H1 (cell line): ENCODE data around the gene FSIP1. TPM values are rescaled to one million over a fixed set of nuclear protein-coding genes. Genes with fewer than 3 reads are reported as not detected.

ENCODE experiments used
- CTCF ChIA-PET: fragments of 300-600 bp; sonication (Branson Sonifier 250); formaldehyde crosslinking; loops from one replicate; lab custom pipeline; 2021; ENCODE audit not compliant: partially characterized antibody; lab: Charles Lee
- POLR2A ChIA-PET: fragments of 300-600 bp; sonication (Branson Sonifier 250); formaldehyde crosslinking; loops from one replicate; lab custom pipeline; 2021; ENCODE audit warnings: inconsistent platforms; ENCODE audit not compliant: partially characterized antibody; lab: Charles Lee
- DNase-seq, 2 experiments: peaks; one replicate each; pipeline versions ENCODE4 v3.0.0 to v3.0.0-alpha.2; 2010 to 2022; ENCODE audit warnings: low spot score in 2 of 2, low read depth in 1 of 2, mixed read lengths in 1 of 2
- FAIRE-seq: peaks from 2 replicates; lab custom pipeline; 2011; peaks lifted over from hg19 to GRCh38; lab: Jason Lieb, UNC
- H2AFZ ChIP-seq: 2 replicates; pipeline ENCODE4 v1.8.1; 2012; ENCODE audit warnings: low read length, inconsistent platforms
- H2AK5ac ChIP-seq: 2 replicates; pipeline ENCODE4 v1.6.1; 2013; ENCODE audit warnings: low read depth, low read length
- H2BK120ac ChIP-seq: replicated peaks from 2 replicates; pipeline ENCODE3; 2013; ENCODE audit warnings: low read depth, low read length, inconsistent platforms
- H2BK12ac ChIP-seq: 2 replicates; pipeline ENCODE4 v1.6.1; 2013; ENCODE audit warnings: low read depth, low read length
- H2BK15ac ChIP-seq: 2 replicates; pipeline ENCODE4 v1.6.1; 2013; ENCODE audit warnings: low read length
- H2BK20ac ChIP-seq: 2 replicates; pipeline ENCODE4 v1.6.1; 2013; ENCODE audit warnings: low read length
- H2BK5ac ChIP-seq: 2 replicates; pipeline ENCODE4 v1.6.1; 2013; ENCODE audit warnings: low read depth, low read length
- H3K14ac ChIP-seq: 2 replicates; pipeline ENCODE4 v1.6.1; 2013; ENCODE audit warnings: inconsistent platforms; ENCODE audit not compliant: insufficient read length
- H3K18ac ChIP-seq: 2 replicates; pipeline ENCODE4 v1.6.1; 2013; ENCODE audit warnings: low read length; ENCODE audit errors: extremely low read depth
- H3K23ac ChIP-seq: 2 replicates; pipeline ENCODE4 v1.6.1; 2013; ENCODE audit warnings: inconsistent platforms; ENCODE audit not compliant: insufficient read length
- H3K23me2 ChIP-seq: 2 replicates; pipeline ENCODE4 v1.6.1; 2013; ENCODE audit warnings: low read depth, low read length
- H3K27ac ChIP-seq: 2 replicates; pipeline ENCODE4 v1.6.1; 2011; ENCODE audit warnings: low read depth, low read length, inconsistent platforms
- H3K27me3 ChIP-seq, 4 experiments: replicated peaks in 1 of 4; 1 replicate in 1 of 4; 2 replicates in 3 of 4; pipeline versions ENCODE4 v1.6.1 to v1.8.1; 2011 to 2013; ENCODE audit warnings: low read length in 3 of 4, mild to moderate bottlenecking in 3 of 4, inconsistent platforms in 2 of 4, mixed read lengths in 2 of 4, moderate library complexity in 1 of 4; ENCODE audit not compliant: control insufficient read depth in 3 of 4, insufficient read depth in 3 of 4; ENCODE audit errors: extremely low read depth in 1 of 4
- H3K36me3 ChIP-seq, 4 experiments: 2 replicates each; pipeline versions ENCODE4 v1.6.1 to v1.8.1; 2011 to 2013; ENCODE audit warnings: mild to moderate bottlenecking in 4 of 4, low read length in 3 of 4, moderate library complexity in 2 of 4, control low read depth in 1 of 4, inconsistent platforms in 1 of 4; ENCODE audit not compliant: insufficient read depth in 4 of 4, control insufficient read depth in 2 of 4
- H3K4ac ChIP-seq: replicated peaks from 2 replicates; pipeline ENCODE3; 2013; ENCODE audit warnings: low read length, low read depth, mixed read lengths, inconsistent platforms; ENCODE audit not compliant: insufficient read length
- H3K4me1 ChIP-seq, 4 experiments: replicated peaks in 1 of 4; 1 replicate in 1 of 4; 2 replicates in 3 of 4; pipeline versions ENCODE4 v1.6.1 to v1.8.1; 2011 to 2013; ENCODE audit warnings: low read length in 3 of 4, inconsistent platforms in 2 of 4, mixed read lengths in 1 of 4; ENCODE audit not compliant: insufficient read depth in 4 of 4, control insufficient read depth in 3 of 4
- H3K4me2 ChIP-seq, 2 experiments: 2 replicates each; pipeline versions ENCODE4 v1.6.1 to v1.8.1; 2011 to 2013; ENCODE audit warnings: low read depth in 2 of 2, low read length in 2 of 2, control low read depth in 1 of 2, inconsistent platforms in 1 of 2, mild to moderate bottlenecking in 1 of 2; ENCODE audit not compliant: insufficient read depth in 1 of 2
- H3K4me3 ChIP-seq, 4 experiments: fragments of 200-600, 300-600 bp in 1 of 4; sonication (generic), shearing (Covaris generic), sonication (Bioruptor Twin) in 1 of 4; 2 replicates each; pipeline versions ENCODE4 v1.5.1 to v1.8.1; 2011 to 2016; ENCODE audit warnings: low read length in 4 of 4, low read depth in 3 of 4, control low read depth in 2 of 4, inconsistent platforms in 2 of 4, mild to moderate bottlenecking in 2 of 4, mixed read lengths in 1 of 4, moderate library complexity in 1 of 4; ENCODE audit not compliant: insufficient read depth in 2 of 4; ENCODE audit errors: extremely low read depth in 1 of 4
- H3K56ac ChIP-seq: replicated peaks from 2 replicates; pipeline ENCODE3; 2013; ENCODE audit warnings: low read depth, mild to moderate bottlenecking, mixed read lengths, low read length, inconsistent platforms; ENCODE audit not compliant: insufficient read length
- H3K79me1 ChIP-seq: 2 replicates; pipeline ENCODE4 v1.6.1; 2013; ENCODE audit warnings: low read depth, low read length, control low read depth
- H3K79me2 ChIP-seq, 2 experiments: 2 replicates each; pipeline versions ENCODE4 v1.6.1 to v1.8.1; 2012 to 2013; ENCODE audit warnings: low read length in 2 of 2, mild to moderate bottlenecking in 2 of 2, inconsistent platforms in 1 of 2; ENCODE audit not compliant: insufficient read depth in 2 of 2, control insufficient read depth in 1 of 2
- H3K9ac ChIP-seq, 4 experiments: replicated peaks in 1 of 4; 1 replicate in 1 of 4; 2 replicates in 3 of 4; pipeline versions ENCODE4 v1.6.1 to v1.8.1; 2011 to 2013; ENCODE audit warnings: low read depth in 3 of 4, low read length in 3 of 4, control low read depth in 2 of 4, mild to moderate bottlenecking in 2 of 4, moderate library complexity in 2 of 4, inconsistent platforms in 1 of 4; ENCODE audit errors: extremely low read depth in 1 of 4
- H3K9me3 ChIP-seq, 2 experiments: 2 replicates each; pipeline versions ENCODE4 v1.6.1 to v1.8.1; 2012 to 2013; ENCODE audit warnings: mild to moderate bottlenecking in 2 of 2, moderate library complexity in 2 of 2, control low read depth in 1 of 2, inconsistent platforms in 1 of 2, low read depth in 1 of 2, low read length in 1 of 2, mixed read lengths in 1 of 2; ENCODE audit not compliant: insufficient read depth in 2 of 2
- H4K20me1 ChIP-seq, 2 experiments: replicated peaks in 1 of 2; 2 replicates each; pipeline versions ENCODE3 to v1.8.1; 2011 to 2013; ENCODE audit warnings: inconsistent platforms in 2 of 2, low read length in 2 of 2, mild to moderate bottlenecking in 1 of 2; ENCODE audit not compliant: insufficient read depth in 2 of 2, control insufficient read depth in 1 of 2
- H4K5ac ChIP-seq: 2 replicates; pipeline ENCODE4 v1.6.1; 2013; ENCODE audit warnings: low read length, low read depth, mixed read lengths, inconsistent platforms; ENCODE audit not compliant: insufficient read length
- H4K8ac ChIP-seq: 2 replicates; pipeline ENCODE4 v1.8.0; 2013; ENCODE audit warnings: mild to moderate bottlenecking, moderate library complexity, low read length, inconsistent platforms; ENCODE audit not compliant: insufficient read depth; ENCODE audit errors: extremely low read depth
- H4K91ac ChIP-seq: replicated peaks from 2 replicates; pipeline ENCODE3; 2013; ENCODE audit warnings: low read length, mixed read lengths, inconsistent platforms; ENCODE audit not compliant: insufficient read length
- CBX5 ChIP-seq: fragments of 300-800, 300-1000 bp; sonication (generic); IDR thresholded peaks from 2 replicates; pipeline ENCODE4 v1.7.1; 2016; ENCODE audit warnings: antibody characterized with exemption, low read length, low read depth
- SP1 ChIP-seq: IDR thresholded peaks from 2 replicates; pipeline ENCODE4 v1.6.1; 2011; ENCODE audit warnings: low read depth, low read length
- SP4 ChIP-seq: IDR thresholded peaks from 2 replicates; pipeline ENCODE4 v1.6.1; 2012; ENCODE audit warnings: low read length, inconsistent platforms
- WGBS, 2 experiments: shearing (Covaris generic) in 1 of 2; methylation state at CpG; one replicate each; pipeline versions ENCODE4 v1.1.6 to v1.1.7; 2013 to 2015; ENCODE audit warnings: low lambda C conversion rate in 2 of 2, mixed read lengths in 2 of 2, inconsistent platforms in 1 of 2, low coverage in 1 of 2, missing lambda C conversion rate in 1 of 2; ENCODE audit not compliant: insufficient replicate concordance in 2 of 2, insufficient coverage in 1 of 2, insufficient read length in 1 of 2; ENCODE audit errors: extremely low coverage in 1 of 2, missing lambda C conversion rate in 1 of 2; 5-methylcytosine and 5-hydroxymethylcytosine counted together
- polyA plus RNA-seq, 7 experiments: library from polyadenylated mRNA; depleted of rRNA in 3 of 7; stranded (reverse) in 5 of 7; unstranded in 2 of 7; fragments of >200 nt in 5 of 7; fragments of 200-250 nt in 2 of 7; gene quantifications; 1 replicate in 5 of 7; 2 replicates in 1 of 7; 4 replicates in 1 of 7; pipeline versions ENCODE4 v1.2.1 to v1.2.3, GENCODE V29; 2011 to 2013; ENCODE audit warnings: missing spikeins in 2 of 7, mixed read lengths in 2 of 7
- total RNA-seq: library from RNA; stranded (reverse); fragmentation: NEBNext Ultra II Directional; extraction: Animal tissue kit (Norgen Biotek cat#: 25700); gene quantifications from 2 replicates; pipeline ENCODE4 v1.2.1, GENCODE V29; 2021

FSIP1 gene
- total and polyA plus RNA-seq, 2 of the 8 experiments (the other 6 are each of a cell fraction or from before 2014, with no cell fraction given): 0.18 to 1.3 TPM

DNA sequence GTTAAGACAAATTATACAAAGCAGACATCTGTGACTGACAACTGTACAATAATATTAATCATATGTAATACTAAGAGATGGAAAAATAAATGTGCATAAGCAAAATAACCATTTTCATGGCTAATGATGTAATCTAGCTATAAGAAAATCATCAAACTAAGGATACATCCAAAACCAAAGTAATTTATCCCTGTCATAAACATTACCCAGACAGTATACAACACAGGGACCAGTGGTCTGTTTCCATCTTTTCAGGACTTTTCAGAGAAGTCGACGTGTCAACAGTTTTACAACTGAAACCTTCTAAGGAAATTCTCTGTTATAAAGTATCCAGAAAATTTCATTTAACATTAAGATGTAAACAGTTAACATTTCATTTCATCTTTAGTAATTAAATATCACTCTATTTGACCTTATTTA, 190.7 kb downstream of the FSIP1 start:
- Histone ChIP-seq H3K79me2 (no peaks in the 10 kb centered on the region), H4K8ac (no peak overlapping the region), H3K4me2 (no peak overlapping the region), H3K9ac (no peak overlapping the region), H4K91ac (no peak overlapping the region), H3K18ac (no peak overlapping the region), H2BK15ac (no peak overlapping the region), H4K20me1 (peaks cover 0 to 2% of the 10 kb centered on the region in 2 experiments), H3K9me3 (no peaks in the 10 kb centered on the region), H2AFZ (no peak overlapping the region), H2AK5ac (no peak overlapping the region), H4K5ac (no peak overlapping the region), H3K56ac (no peak overlapping the region), H3K36me3 (peaks cover 56 to 99% (median 83%) of the 10 kb centered on the region in 4 experiments), H2BK120ac (no peak overlapping the region), H3K23me2 (no peaks in the 10 kb centered on the region), H2BK5ac (no peak overlapping the region), H3K4me1 (no peaks in the 10 kb centered on the region; a peak in 1 of 7 replicates), H3K27me3 (no peaks in the 10 kb centered on the region), H3K4me3 (no peak overlapping the region), H2BK12ac (no peak overlapping the region), H3K23ac (no peak overlapping the region), H3K27ac (no peak overlapping the region), H3K79me1 (no peaks in the 10 kb centered on the region), H3K4ac (no peak overlapping the region), H3K14ac (no peak overlapping the region), H2BK20ac (no peak overlapping the region)
- DNase-seq (no peak), FAIRE-seq (no peak)
- ChIA-PET POLR2A (interaction anchor here (1.6 to 16.2 kb wide), 2 partner anchors 10 to 13 kb away, joined by 5 to 117 read pairs; partner anchors contain the start of gene THBS1), CTCF (interaction anchor here (0.6 to 1.9 kb wide), 5 partner anchors 10 to 164 kb away, joined by 4 to 15 read pairs (median 5); no protein-coding TSS in a partner anchor)
- TF ChIP-seq SP1: no peak
- no peak for TF ChIP-seq SP4
- TF ChIP-seq CBX5: no peak
- WGBS, 2 experiments: 93% methylated on average over 2 of the region's 2 CpGs; no CpG with 5 or more reads in 1 of the 2 experiments
